ENCODE data around the gene KLHL11. TPM values are rescaled to one million over a fixed set of nuclear protein-coding genes. Genes with fewer than 3 reads are reported as not detected.
"Not testable (repeated sequence)": the region's sequence is repeated elsewhere in the genome, so short reads cannot be mapped to it uniquely, and the experiment has no call there.

Gene KLHL11
- total RNA-seq, 2 experiments from 2014 or later, result 16.4 to 18.0 TPM

- intact Hi-C loops (cut with DNase I, micrococcal nuclease), result loop anchor here (1.0 to 2.0 kb wide), 2 partner anchors 28 kb away; partner anchors contain the start of gene KLHL11 (in 1 of the 2)
- peak; percentile 17 for ATAC-seq
- H3K4me1 Mint-ChIP-seq, result peaks cover 13% of the 10 kb centered on the region
- H3K36me3 Mint-ChIP-seq (ENCODE audit: low read depth), result peaks cover 1% of the 10 kb centered on the region
- no peak for DNase-seq
- no peaks in the 10 kb centered on the region for H3K9me3 Mint-ChIP-seq (ENCODE audit: low read depth)
- CTCF ChIA-PET, result interaction anchor here (0.7 to 1.5 kb wide), 2 partner anchors 46 to 48 kb away, joined by 3 read pairs; no protein-coding TSS in a partner anchor
- no peaks in the 10 kb centered on the region for H3K27me3 Mint-ChIP-seq
- peak overlapping the region; percentile 80 for H3K4me3 Mint-ChIP-seq
- POLR2A ChIA-PET, result no interaction called here
- H3K27ac Mint-ChIP-seq, result peak overlapping the region; percentile 70
Observed at GRCh38 chr17:41836550-41837196, 28.6 kb downstream of the KLHL11 start.

- peak within 1 kb of the TSS; percentile 80 for H3K4me3 Mint-ChIP-seq
- no peaks in the 10 kb centered on the region for H3K9me3 Mint-ChIP-seq (ENCODE audit: low read depth)
- ATAC-seq, result peak; percentile 84
- intact Hi-C loops (cut with DNase I, micrococcal nuclease), result loop anchor here (1.0 to 2.0 kb wide), 3 partner anchors 25 to 29 kb away; partner anchors contain the start of genes KLHL11 (in 1 of the 2) and P3H4 (in 1 of the 2)
- H3K36me3 Mint-ChIP-seq (ENCODE audit: low read depth), result peaks cover 5% of the 10 kb centered on the region
- H3K4me1 Mint-ChIP-seq, result peaks cover 13% of the 10 kb centered on the region
- ChIA-PET POLR2A (no interaction called here), CTCF (interaction anchor here (0.6 to 2.0 kb wide), 5 partner anchors 18 to 623 kb away, joined by 3 to 8 read pairs (median 3); no protein-coding TSS in a partner anchor)
- DNase-seq, result peak; percentile 67
- peak within 1 kb of the TSS; percentile 70 for H3K27ac Mint-ChIP-seq
- no peaks in the 10 kb centered on the region for H3K27me3 Mint-ChIP-seq
Observed at GRCh38 chr17:41835800-41836549, 29.2 kb downstream of the KLHL11 start, which contains the start of gene NT5C3B. TSS of gene NT5C3B (minus strand) at chr17:41836232. CDS start at chr17:41836193, 39 bp downstream.

- ChIA-PET CTCF (interaction anchor here (0.6 to 2.0 kb wide), 6 partner anchors 18 to 624 kb away, joined by 3 to 8 read pairs (median 3); partner anchors contain the start of gene JUP), POLR2A (no interaction called here)
- Mint-ChIP-seq H3K4me3 (peak overlapping the region; percentile 80), H3K36me3 (ENCODE audit: low read depth) (peaks cover 10% of the 10 kb centered on the region), H3K27ac (peak overlapping the region; percentile 70), H3K9me3 (ENCODE audit: low read depth) (no peaks in the 10 kb centered on the region), H3K4me1 (peaks cover 13% of the 10 kb centered on the region), H3K27me3 (no peaks in the 10 kb centered on the region)
- intact Hi-C loops (cut with DNase I, micrococcal nuclease), result loop anchor here in 1 of 2 experiments (1.0 kb wide), 1 partner anchor 24 kb away; the partner anchor contains the start of gene P3H4
- peak; percentile 6 for ATAC-seq
- DNase-seq, result no peak
Observed at GRCh38 chr17:41835214-41835799, 29.9 kb downstream of the KLHL11 start.

GRCh38 chr17:41829961-41830360 is 35.3 kb downstream of the KLHL11 start:
- H3K4me3 Mint-ChIP-seq; H3K9me3 Mint-ChIP-seq (ENCODE audit: low read depth); H3K27ac Mint-ChIP-seq; H3K4me1 Mint-ChIP-seq; H3K27me3 Mint-ChIP-seq; DNase-seq; ATAC-seq; intact Hi-C loops (cut with DNase I, micrococcal nuclease): not testable (repeated sequence)
- H3K36me3 Mint-ChIP-seq (ENCODE audit: low read depth), result peaks cover 16% of the 10 kb centered on the region
- ChIA-PET CTCF (interaction anchor here (0.6 kb wide), 1 partner anchor 49 kb away, joined by 4 read pairs; no protein-coding TSS in a partner anchor), POLR2A (interaction anchor here (0.6 kb wide), 1 partner anchor 31 kb away, joined by 10 read pairs; no protein-coding TSS in a partner anchor)

GRCh38 chr17:41825175-41825845 is 39.9 kb downstream of the KLHL11 start:
- POLR2A ChIA-PET, result no interaction called here
- Mint-ChIP-seq H3K36me3 (ENCODE audit: low read depth) (peaks cover 6% of the 10 kb centered on the region), H3K27me3 (no peaks in the 10 kb centered on the region), H3K9me3 (ENCODE audit: low read depth) (no peaks in the 10 kb centered on the region), H3K27ac (no peak overlapping the region), H3K4me1 (no peaks in the 10 kb centered on the region), H3K4me3 (no peak overlapping the region)
- ATAC-seq (no peak), DNase-seq (no peak)
- intact Hi-C loops (cut with DNase I, micrococcal nuclease), result no loop called here
- CTCF ChIA-PET, result no interaction called here

- intact Hi-C loops (cut with DNase I, micrococcal nuclease), result no loop called here
- no peak for ATAC-seq
- Mint-ChIP-seq H3K27me3 (no peaks in the 10 kb centered on the region), H3K4me1 (no peaks in the 10 kb centered on the region), H3K9me3 (ENCODE audit: low read depth) (no peaks in the 10 kb centered on the region), H3K27ac (no peak overlapping the region), H3K36me3 (ENCODE audit: low read depth) (peaks cover 5% of the 10 kb centered on the region), H3K4me3 (no peak overlapping the region)
- ChIA-PET CTCF (no interaction called here), POLR2A (no interaction called here)
- DNase-seq, result no peak
Observed at GRCh38 chr17:41824086-41824485, 41.1 kb downstream of the KLHL11 start.

- intact Hi-C loops (cut with DNase I, micrococcal nuclease), result no loop called here
- POLR2A ChIA-PET, result interaction anchor here (0.6 kb wide), 2 partner anchors 12 to 132 kb away, joined by 3 to 5 read pairs; no protein-coding TSS in a partner anchor
- Mint-ChIP-seq H3K36me3 (ENCODE audit: low read depth) (peaks cover 5% of the 10 kb centered on the region), H3K4me1 (no peaks in the 10 kb centered on the region), H3K4me3 (no peak overlapping the region), H3K9me3 (ENCODE audit: low read depth) (no peaks in the 10 kb centered on the region), H3K27ac (no peak overlapping the region), H3K27me3 (no peaks in the 10 kb centered on the region)
- DNase-seq, result no peak
- no peak for ATAC-seq
- CTCF ChIA-PET, result no interaction called here
Observed at GRCh38 chr17:41823580-41823979, 41.6 kb downstream of the KLHL11 start.

- H3K9me3 Mint-ChIP-seq (ENCODE audit: low read depth), result no peaks in the 10 kb centered on the region
- CTCF ChIA-PET, result interaction anchor here (0.7 kb wide), 1 partner anchor 62 kb away, joined by 3 read pairs; no protein-coding TSS in a partner anchor
- ATAC-seq, result no peak
- peaks cover 5% of the 10 kb centered on the region for H3K36me3 Mint-ChIP-seq (ENCODE audit: low read depth)
- no peaks in the 10 kb centered on the region for H3K4me1 Mint-ChIP-seq
- POLR2A ChIA-PET, result interaction anchor here (0.6 kb wide), 2 partner anchors 12 to 132 kb away, joined by 3 to 5 read pairs; no protein-coding TSS in a partner anchor
- H3K4me3 Mint-ChIP-seq, result no peak overlapping the region
- H3K27me3 Mint-ChIP-seq, result no peaks in the 10 kb centered on the region
- H3K27ac Mint-ChIP-seq, result no peak overlapping the region
- no peak for DNase-seq
- intact Hi-C loops (cut with DNase I, micrococcal nuclease), result no loop called here
Observed at GRCh38 chr17:41823141-41823524, 42.1 kb downstream of the KLHL11 start.

- Mint-ChIP-seq H3K9me3 (ENCODE audit: low read depth) (no peaks in the 10 kb centered on the region), H3K4me1 (no peaks in the 10 kb centered on the region), H3K4me3 (no peak overlapping the region), H3K27ac (no peak overlapping the region), H3K36me3 (ENCODE audit: low read depth) (peaks cover 5% of the 10 kb centered on the region), H3K27me3 (no peaks in the 10 kb centered on the region)
- ChIA-PET CTCF (interaction anchor here (0.6 to 0.7 kb wide), 2 partner anchors 62 to 64 kb away, joined by 3 to 4 read pairs; no protein-coding TSS in a partner anchor), POLR2A (no interaction called here)
- ATAC-seq (no peak), DNase-seq (no peak)
- intact Hi-C loops (cut with DNase I, micrococcal nuclease), result no loop called here
Observed at GRCh38 chr17:41822216-41823140, 42.7 kb downstream of the KLHL11 start.

- Mint-ChIP-seq H3K4me1 (no peaks in the 10 kb centered on the region), H3K9me3 (ENCODE audit: low read depth) (no peaks in the 10 kb centered on the region), H3K27ac (no peak overlapping the region), H3K27me3 (no peaks in the 10 kb centered on the region), H3K4me3 (no peak overlapping the region), H3K36me3 (ENCODE audit: low read depth) (peaks cover 2% of the 10 kb centered on the region)
- ATAC-seq (no peak), DNase-seq (no peak)
- ChIA-PET POLR2A (no interaction called here), CTCF (no interaction called here)
- intact Hi-C loops (cut with DNase I, micrococcal nuclease), result no loop called here
Observed at GRCh38 chr17:41821776-41822175, 43.4 kb downstream of the KLHL11 start.
